MM.1S (cell line): ENCODE measurements around the gene VSX1.

Experiments
- DNase-seq: peaks from one replicate; pipeline ENCODE4 v3.0.0-alpha.2; 2015
- H2AFZ ChIP-seq: fragments of 300-600 bp; sonication (generic); 2 replicates; pipeline ENCODE4 v1.6.0; 2016; ENCODE audit warnings: antibody characterized with exemption, low read length
- H3F3A ChIP-seq: fragments of 300-600 bp; sonication (generic); 2 replicates; pipeline ENCODE4 v1.6.1; 2016; ENCODE audit warnings: mild to moderate bottlenecking, antibody characterized with exemption, low read length, moderate library complexity, mixed read lengths; ENCODE audit not compliant: insufficient read depth
- H3K27ac ChIP-seq: fragments of 300-600 bp; sonication (generic); 2 replicates; pipeline ENCODE4 v1.5.1; 2016; ENCODE audit warnings: mild to moderate bottlenecking, low read length
- H3K27me3 ChIP-seq: fragments of 300-600 bp; sonication (generic); replicated peaks from 2 replicates; pipeline ENCODE4 v1.6.0; 2016; ENCODE audit warnings: low read length; ENCODE audit not compliant: insufficient read depth
- H3K36me3 ChIP-seq: fragments of 300-600 bp; sonication (generic); replicated peaks from 2 replicates; pipeline ENCODE4 v1.6.1; 2016; ENCODE audit warnings: mild to moderate bottlenecking, low read length, mixed read lengths; ENCODE audit not compliant: insufficient read depth
- H3K4me1 ChIP-seq: fragments of 300-600 bp; sonication (generic); 2 replicates; pipeline ENCODE4 v1.6.1; 2016; ENCODE audit warnings: low read length, mixed read lengths
- H3K4me2 ChIP-seq: fragments of 300-600 bp; sonication (generic); 2 replicates; pipeline ENCODE4 v1.6.0; 2016; ENCODE audit warnings: low read depth, low read length
- H3K4me3 ChIP-seq: fragments of 300-600 bp; sonication (generic); 2 replicates; pipeline ENCODE4 v1.5.1; 2016; ENCODE audit warnings: low read length, mixed read lengths
- H3K79me2 ChIP-seq: fragments of 300-600 bp; sonication (generic); 2 replicates; pipeline ENCODE4 v1.6.1; 2016; ENCODE audit warnings: mixed run types, low read length, mixed read lengths
- H3K9ac ChIP-seq: fragments of 300-600 bp; sonication (generic); 2 replicates; pipeline ENCODE4 v1.6.1; 2016; ENCODE audit warnings: low read length, mixed read lengths
- H3K9me2 ChIP-seq: fragments of 300-600 bp; sonication (generic); replicated peaks from 2 replicates; pipeline ENCODE4 v1.6.1; 2016; ENCODE audit warnings: mild to moderate bottlenecking, low read length, mixed read lengths; ENCODE audit not compliant: insufficient read depth
- H3K9me3 ChIP-seq: fragments of 300-600 bp; sonication (generic); replicated peaks from 2 replicates; pipeline ENCODE4 v1.6.1; 2016; ENCODE audit warnings: mild to moderate bottlenecking, low read length, mixed read lengths; ENCODE audit not compliant: insufficient read depth
- H4K20me1 ChIP-seq: fragments of 300-600 bp; sonication (generic); 2 replicates; pipeline ENCODE4 v1.6.1; 2016; ENCODE audit warnings: mild to moderate bottlenecking, low read length, moderate library complexity, mixed read lengths; ENCODE audit not compliant: insufficient read depth
- EZH2 ChIP-seq: fragments of 300-600 bp; sonication (generic); optimal IDR thresholded peaks from 2 replicates; pipeline ENCODE3; 2017; ENCODE audit warnings: low read depth, mild to moderate bottlenecking, antibody characterized with exemption, low read length, mixed read lengths
- EZH2phosphoT487 ChIP-seq: fragments of 300-600 bp; sonication (generic); IDR thresholded peaks from 2 replicates; pipeline ENCODE4 v1.6.1; 2018; ENCODE audit warnings: antibody characterized with exemption, low read length
- TF ChIP-seq, protein P1 (sequence below): fragments of 300-600 bp; sonication (generic); IDR thresholded peaks from 2 replicates; pipeline ENCODE4 v1.5.1; 2016; ENCODE audit warnings: antibody characterized with exemption, low read length, mixed read lengths

Gene VSX1

GRCh38 chr20:25052255-25053194 is 29.4 kb downstream of the VSX1 start:
- no peak overlapping the region for H3K4me3 ChIP-seq
- peaks cover 99% of the 10 kb centered on the region for H3K79me2 ChIP-seq
- H3K9me2 ChIP-seq, result no peaks in the 10 kb centered on the region
- peaks cover 41% of the 10 kb centered on the region for H3K4me1 ChIP-seq
- no peak overlapping the region; the same call in 1 of the 2 replicates for H3K9ac ChIP-seq
- TF ChIP-seq, protein P1, sequence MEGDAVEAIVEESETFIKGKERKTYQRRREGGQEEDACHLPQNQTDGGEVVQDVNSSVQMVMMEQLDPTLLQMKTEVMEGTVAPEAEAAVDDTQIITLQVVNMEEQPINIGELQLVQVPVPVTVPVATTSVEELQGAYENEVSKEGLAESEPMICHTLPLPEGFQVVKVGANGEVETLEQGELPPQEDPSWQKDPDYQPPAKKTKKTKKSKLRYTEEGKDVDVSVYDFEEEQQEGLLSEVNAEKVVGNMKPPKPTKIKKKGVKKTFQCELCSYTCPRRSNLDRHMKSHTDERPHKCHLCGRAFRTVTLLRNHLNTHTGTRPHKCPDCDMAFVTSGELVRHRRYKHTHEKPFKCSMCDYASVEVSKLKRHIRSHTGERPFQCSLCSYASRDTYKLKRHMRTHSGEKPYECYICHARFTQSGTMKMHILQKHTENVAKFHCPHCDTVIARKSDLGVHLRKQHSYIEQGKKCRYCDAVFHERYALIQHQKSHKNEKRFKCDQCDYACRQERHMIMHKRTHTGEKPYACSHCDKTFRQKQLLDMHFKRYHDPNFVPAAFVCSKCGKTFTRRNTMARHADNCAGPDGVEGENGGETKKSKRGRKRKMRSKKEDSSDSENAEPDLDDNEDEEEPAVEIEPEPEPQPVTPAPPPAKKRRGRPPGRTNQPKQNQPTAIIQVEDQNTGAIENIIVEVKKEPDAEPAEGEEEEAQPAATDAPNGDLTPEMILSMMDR, result no peak
- TF ChIP-seq EZH2phosphoT487 (no peak), EZH2 (no peak)
- no peak overlapping the region for H3K27ac ChIP-seq
- no peaks in the 10 kb centered on the region for H3K27me3 ChIP-seq
- H3K36me3 ChIP-seq, result 0 out of 2 replicates have a peak, but pooled peaks cover 4% of the 10 kb centered on the region
- peak overlapping the region; percentile 99; the same call in 1 of the 2 replicates for H3K4me2 ChIP-seq
- no peaks in the 10 kb centered on the region for H3K9me3 ChIP-seq
- H3F3A ChIP-seq, result peaks cover 41% of the 10 kb centered on the region
- no peak for DNase-seq
- H2AFZ ChIP-seq, result no peak overlapping the region
- H4K20me1 ChIP-seq, result no peaks in the 10 kb centered on the region

GRCh38 chr20:25051386-25052155 is 30.4 kb downstream of the VSX1 start:
- H3K27me3 ChIP-seq, result no peaks in the 10 kb centered on the region
- H3K79me2 ChIP-seq, result peaks cover 97% of the 10 kb centered on the region
- H3F3A ChIP-seq, result peaks cover 32% of the 10 kb centered on the region
- H3K4me3 ChIP-seq, result no peak overlapping the region
- no peaks in the 10 kb centered on the region for H3K9me3 ChIP-seq
- no peak for TF ChIP-seq EZH2
- no peak for TF ChIP-seq EZH2phosphoT487
- TF ChIP-seq, protein P1, result no peak
- 0 out of 2 replicates have a peak, but pooled peaks cover 4% of the 10 kb centered on the region for H3K36me3 ChIP-seq
- peaks cover 41% of the 10 kb centered on the region for H3K4me1 ChIP-seq
- no peak overlapping the region for H3K9ac ChIP-seq
- H4K20me1 ChIP-seq, result no peaks in the 10 kb centered on the region
- H2AFZ ChIP-seq, result no peak overlapping the region
- DNase-seq, result no peak
- H3K9me2 ChIP-seq, result no peaks in the 10 kb centered on the region
- no peak overlapping the region for H3K4me2 ChIP-seq
- no peak overlapping the region for H3K27ac ChIP-seq

DNA sequence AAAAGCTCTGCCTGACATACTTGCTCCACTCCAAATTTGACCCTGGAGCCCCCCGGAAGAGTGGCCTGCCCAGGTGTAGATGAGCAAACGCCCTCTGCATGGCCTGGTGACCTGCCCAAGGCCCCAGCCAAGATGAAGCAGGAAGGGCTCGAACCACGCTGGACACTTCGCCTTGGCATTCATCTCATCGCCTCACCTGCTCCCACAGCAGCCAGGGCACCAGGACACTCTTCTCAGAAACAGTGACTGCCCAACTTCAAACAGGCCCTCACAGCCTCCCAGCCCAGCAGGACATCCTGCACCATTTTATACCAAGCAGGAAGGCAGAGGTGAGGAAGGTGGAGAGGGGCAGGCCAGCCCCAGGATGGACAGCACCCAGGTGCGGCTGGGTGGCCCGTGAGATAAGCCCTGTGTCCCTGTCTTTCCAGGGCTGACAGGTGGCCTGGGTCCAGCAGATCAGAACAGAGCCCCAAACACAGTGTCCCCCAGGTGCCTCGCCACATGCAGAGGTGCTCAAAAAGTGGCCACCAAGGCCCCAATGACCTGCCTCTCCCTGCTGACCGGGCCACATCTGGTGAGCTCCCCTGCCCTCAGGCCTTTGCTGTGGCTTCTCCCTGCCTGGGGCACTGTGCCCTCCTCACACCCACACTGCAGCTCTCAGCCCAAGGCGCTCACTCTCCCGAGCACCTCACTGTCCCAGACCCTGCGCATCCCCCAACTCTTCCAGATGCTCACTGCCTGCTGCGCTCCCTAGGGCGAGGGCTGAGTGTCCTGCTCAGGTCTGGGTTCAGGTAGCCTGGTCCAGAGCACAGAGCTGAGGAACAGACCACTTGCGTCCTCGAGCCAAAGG is 31.2 kb downstream of the VSX1 start:
- H3K4me1 ChIP-seq, result peaks cover 33% of the 10 kb centered on the region
- H3K4me3 ChIP-seq, result no peak overlapping the region
- H3K9me3 ChIP-seq, result no peaks in the 10 kb centered on the region
- H3K9ac ChIP-seq, result no peak overlapping the region
- no peaks in the 10 kb centered on the region for H3K27me3 ChIP-seq
- H3K9me2 ChIP-seq, result no peaks in the 10 kb centered on the region
- H3F3A ChIP-seq, result peaks cover 24% of the 10 kb centered on the region
- no peak overlapping the region for H2AFZ ChIP-seq
- no peak overlapping the region for H3K27ac ChIP-seq
- H3K36me3 ChIP-seq, result 0 out of 2 replicates have a peak, but pooled peaks cover 4% of the 10 kb centered on the region
- no peak for DNase-seq
- H3K79me2 ChIP-seq, result peaks cover 94% of the 10 kb centered on the region
- no peaks in the 10 kb centered on the region for H4K20me1 ChIP-seq
- TF ChIP-seq, protein P1, result no peak
- TF ChIP-seq EZH2, result no peak
- TF ChIP-seq EZH2phosphoT487, result no peak
- H3K4me2 ChIP-seq, result no peak overlapping the region
